ENCODE data around the gene TMEM266. TPM values are rescaled to one million over a fixed set of nuclear protein-coding genes. Genes with fewer than 3 reads are reported as not detected.

TMEM266 gene
- total RNA-seq, 1 experiment from 2014 or later: 0.13 TPM

DNA sequence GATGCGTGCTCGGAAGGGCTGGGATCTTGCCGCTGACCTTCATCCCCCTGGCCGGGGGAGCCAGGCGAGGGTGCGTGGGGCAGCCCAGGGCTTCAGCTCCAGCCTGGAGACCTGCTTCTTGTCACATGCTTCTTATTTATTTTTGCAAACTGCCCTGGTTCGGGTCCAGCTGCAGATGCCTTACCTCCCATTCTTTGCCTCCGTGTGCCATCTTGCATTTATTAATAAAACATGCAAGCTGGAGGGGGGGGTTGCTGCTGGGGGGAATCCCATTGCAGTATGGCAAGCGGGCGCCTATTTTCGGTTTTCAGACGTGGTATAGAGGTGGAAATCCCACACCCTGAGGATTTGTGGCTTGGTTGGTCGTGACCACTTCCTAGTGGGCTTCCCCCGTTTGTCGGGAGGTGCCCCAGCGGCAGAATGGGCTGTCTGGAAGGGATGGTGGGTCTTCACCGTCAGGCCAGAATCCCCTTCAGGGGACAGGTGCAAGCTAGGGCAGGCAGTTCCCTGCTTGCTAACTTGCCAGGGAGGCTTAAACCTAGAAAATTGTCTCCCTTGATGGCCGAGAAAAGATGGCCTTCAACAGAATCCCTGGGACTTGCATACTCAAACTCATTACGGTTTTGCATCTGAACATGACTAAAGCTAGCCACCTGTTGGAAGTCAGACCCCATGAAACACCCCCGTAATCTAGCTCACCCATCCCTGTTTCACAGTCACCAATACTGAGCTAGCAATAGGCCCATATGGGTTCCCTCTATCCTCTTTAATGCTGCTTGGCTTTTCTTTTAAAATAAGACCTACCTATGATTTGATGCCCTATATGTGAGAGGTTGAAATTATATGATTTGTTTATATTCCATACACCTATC is 569 bp downstream of the TMEM266 start:
- DNase-seq: no peak
- Histone ChIP-seq H3K9me3 (no peaks in the 10 kb centered on the region), H3K36me3 (no peaks in the 10 kb centered on the region), H3K27me3 (peaks cover 72% of the 10 kb centered on the region), H3K4me3 (peak overlapping the region; percentile 47)

DNA sequence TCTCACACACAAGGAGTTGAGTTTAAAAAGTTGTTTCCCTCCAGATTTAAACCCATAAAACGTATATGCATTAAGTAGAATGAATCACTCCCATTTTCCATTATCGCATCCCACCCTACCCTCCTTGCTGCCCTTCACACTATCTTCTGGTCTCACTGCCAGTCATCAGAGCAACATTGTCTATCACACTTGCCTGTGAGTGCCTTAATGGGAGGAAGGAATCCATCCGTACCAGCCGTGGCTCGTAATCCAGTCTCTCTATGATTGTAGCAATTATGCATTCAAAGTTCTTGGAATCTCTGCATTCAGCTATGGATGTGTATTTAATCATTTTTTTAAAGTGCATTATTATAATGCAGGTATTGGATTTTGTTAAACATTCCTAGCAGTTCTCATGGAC is 1.9 kb downstream of the TMEM266 start:
- Histone ChIP-seq H3K27me3 (peaks cover 73% of the 10 kb centered on the region), H3K9me3 (no peaks in the 10 kb centered on the region), H3K36me3 (no peaks in the 10 kb centered on the region), H3K4me3 (no peak overlapping the region)
- no peak for DNase-seq

- peaks cover 70% of the 10 kb centered on the region for H3K27me3 ChIP-seq
- no peak overlapping the region for H3K4me3 ChIP-seq
- DNase-seq: no peak
- H3K36me3 ChIP-seq: no peaks in the 10 kb centered on the region
- H3K9me3 ChIP-seq: no peaks in the 10 kb centered on the region
Observed at GRCh38 chr15:76062286-76062685, 2.5 kb downstream of the TMEM266 start.

DNA sequence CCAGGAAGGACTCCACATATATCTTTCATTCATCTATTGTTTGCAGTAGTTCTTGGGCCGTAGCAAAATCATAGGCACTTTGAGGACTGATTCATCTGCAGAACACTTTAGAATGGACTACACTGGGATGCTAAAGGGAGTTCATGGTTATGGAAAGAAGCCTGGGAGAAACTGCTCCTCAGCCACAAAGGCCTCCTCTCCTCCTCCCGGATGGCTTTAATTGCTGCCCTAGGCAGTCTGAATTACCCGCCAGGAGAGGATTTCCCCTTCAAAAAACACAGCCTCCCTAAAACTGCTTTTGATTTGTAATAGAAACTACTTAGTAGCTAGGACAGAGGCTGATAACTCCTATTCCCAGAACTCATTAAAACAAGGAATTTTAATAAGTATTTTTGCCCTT is 4.6 kb downstream of the TMEM266 start:
- Histone ChIP-seq H3K36me3 (no peaks in the 10 kb centered on the region), H3K4me3 (no peak overlapping the region), H3K27me3 (peaks cover 55% of the 10 kb centered on the region), H3K9me3 (no peaks in the 10 kb centered on the region)
- no peak for DNase-seq

DNA sequence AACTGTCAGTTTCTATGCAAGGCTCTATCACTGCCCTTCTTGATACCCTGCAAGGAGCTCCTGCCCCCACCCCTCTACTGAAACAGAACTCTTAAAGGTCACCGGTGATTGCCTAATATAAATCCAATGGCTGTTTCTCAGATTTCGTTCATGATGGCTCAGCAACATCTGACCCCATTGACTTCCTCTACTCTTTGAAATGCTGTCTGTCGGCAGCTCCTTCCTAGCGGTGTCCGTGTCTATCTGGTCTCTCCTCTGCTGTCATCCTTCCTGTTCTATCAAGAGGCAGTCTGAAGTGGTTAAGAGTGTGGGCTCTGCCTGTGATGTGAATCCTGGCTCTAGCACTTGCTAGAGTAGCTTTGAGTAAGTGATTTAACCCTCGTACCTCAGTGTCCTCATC is 5.5 kb downstream of the TMEM266 start:
- Histone ChIP-seq H3K4me3 (no peak overlapping the region), H3K27me3 (peaks cover 51% of the 10 kb centered on the region), H3K9me3 (no peaks in the 10 kb centered on the region), H3K36me3 (no peaks in the 10 kb centered on the region)
- no peak for DNase-seq

GRCh38 chr15:76065793-76066192 is 6.0 kb downstream of the TMEM266 start:
- Histone ChIP-seq H3K27me3 (peaks cover 46% of the 10 kb centered on the region), H3K4me3 (no peak overlapping the region), H3K9me3 (no peaks in the 10 kb centered on the region), H3K36me3 (no peaks in the 10 kb centered on the region)
- DNase-seq: no peak

DNA sequence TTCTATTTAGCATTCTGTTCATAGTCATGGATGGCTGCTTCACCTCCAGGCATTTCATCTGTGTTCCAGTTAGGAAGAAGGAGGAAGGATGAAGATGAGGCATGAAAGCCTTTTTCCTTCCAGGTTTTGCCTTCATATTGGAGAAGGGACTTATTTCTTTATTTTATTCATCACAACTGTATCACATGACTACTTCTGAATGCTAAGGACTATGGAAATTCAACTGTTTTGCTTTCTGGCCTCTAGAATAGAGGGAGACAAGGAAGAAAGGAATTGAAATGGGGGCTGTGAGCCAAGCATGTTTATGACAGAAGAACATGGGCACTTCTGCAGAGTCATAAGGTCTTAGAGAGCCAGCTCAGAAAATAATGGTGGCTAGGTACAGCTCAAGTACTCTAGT is 10.4 kb downstream of the TMEM266 start:
- Histone ChIP-seq H3K9me3 (no peaks in the 10 kb centered on the region), H3K27me3 (peaks cover 6% of the 10 kb centered on the region), H3K4me3 (no peak overlapping the region), H3K36me3 (no peaks in the 10 kb centered on the region)
- DNase-seq: no peak

GRCh38 chr15:76070921-76071635 is 11.3 kb downstream of the TMEM266 start:
- no peaks in the 10 kb centered on the region for H3K9me3 ChIP-seq
- H3K36me3 ChIP-seq: no peaks in the 10 kb centered on the region
- H3K27me3 ChIP-seq: no peaks in the 10 kb centered on the region; the same call in 1 of the 2 replicates
- no peak for DNase-seq
- H3K4me3 ChIP-seq: no peak overlapping the region

DNA sequence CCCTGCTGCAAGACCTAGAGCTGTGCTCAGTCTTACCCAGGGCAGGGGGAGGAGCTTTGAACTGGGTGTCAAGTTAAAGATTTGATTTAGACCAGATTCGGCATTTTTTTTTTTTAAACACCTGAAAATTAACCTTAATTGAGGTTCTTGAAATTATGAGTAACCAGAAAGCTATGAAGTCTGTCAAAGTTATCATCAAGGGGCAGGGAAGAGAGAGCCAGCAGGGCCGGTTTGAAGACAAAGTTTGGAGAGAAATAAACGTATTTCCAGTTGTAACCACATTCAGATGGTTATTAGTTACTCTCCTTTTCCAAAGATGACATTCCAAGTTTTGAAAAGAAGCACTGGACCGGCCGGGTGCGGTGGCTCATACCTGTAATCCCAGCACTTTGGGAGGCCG is 12.0 kb downstream of the TMEM266 start:
- H3K9me3 ChIP-seq: no peaks in the 10 kb centered on the region
- no peak for DNase-seq
- H3K27me3 ChIP-seq: no peaks in the 10 kb centered on the region

GRCh38 chr15:76073554-76073953 is 13.8 kb downstream of the TMEM266 start:
- Histone ChIP-seq H3K27me3 (no peaks in the 10 kb centered on the region), H3K9me3 (no peaks in the 10 kb centered on the region), H3K36me3 (no peaks in the 10 kb centered on the region), H3K4me3 (no peak overlapping the region)
- no peak for DNase-seq

More for the DNA sequence above, 12.0 kb downstream of the TMEM266 start:
- Histone ChIP-seq H3K36me3 (no peaks in the 10 kb centered on the region), H3K4me3 (no peak overlapping the region)

DNA sequence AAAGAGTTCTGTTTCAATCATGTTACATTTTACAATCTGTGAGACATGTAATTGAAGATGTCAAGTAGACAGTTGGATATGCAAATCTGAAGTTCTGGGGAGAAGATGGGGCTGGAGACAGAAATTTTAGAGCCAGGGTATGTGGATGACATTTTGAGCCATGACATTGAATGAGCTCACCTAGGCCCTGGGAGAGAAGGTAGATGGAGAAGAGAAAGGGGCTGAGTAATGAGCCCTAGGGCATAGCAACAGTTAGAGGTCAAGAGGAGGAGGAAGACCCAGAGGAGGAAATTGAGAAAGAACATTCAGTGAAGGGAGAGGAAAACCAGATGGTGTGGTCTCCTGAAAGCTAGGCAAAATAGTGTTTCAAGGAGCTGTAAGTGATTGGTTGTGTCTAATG is 15.3 kb downstream of the TMEM266 start:
- Histone ChIP-seq H3K9me3 (no peaks in the 10 kb centered on the region), H3K4me3 (no peak overlapping the region), H3K27me3 (no peaks in the 10 kb centered on the region), H3K36me3 (no peaks in the 10 kb centered on the region)
- DNase-seq: no peak

DNA sequence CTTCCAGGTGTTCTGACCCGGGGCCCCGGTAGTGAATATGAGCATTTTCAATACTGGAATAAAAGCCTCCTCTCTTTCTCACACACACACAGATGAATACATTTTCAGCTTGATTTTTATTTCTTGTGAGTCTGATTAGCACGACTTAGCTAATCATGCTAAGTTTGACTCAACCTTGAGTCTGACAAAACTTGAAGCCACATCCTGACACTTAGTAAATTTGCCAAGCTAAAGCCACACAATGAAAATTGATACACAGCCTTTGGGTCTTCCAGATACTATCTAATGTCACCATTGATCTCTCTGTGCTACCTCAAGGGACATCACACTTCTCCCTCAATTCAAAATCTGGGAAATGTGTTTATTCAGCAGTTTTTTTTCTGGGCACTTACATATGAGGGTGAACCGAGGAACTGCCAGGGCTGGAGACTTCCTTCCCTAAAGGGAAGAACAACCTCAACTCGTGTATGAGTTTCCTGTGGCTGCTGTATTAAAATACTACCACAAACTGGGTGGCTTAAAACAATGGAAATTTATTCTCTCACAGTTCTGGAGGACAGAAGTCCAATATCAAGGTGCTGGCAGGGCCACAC is 18.6 kb downstream of the TMEM266 start:
- no peak overlapping the region for H3K4me3 ChIP-seq
- no peak for DNase-seq
- H3K9me3 ChIP-seq: no peaks in the 10 kb centered on the region
- H3K36me3 ChIP-seq: no peaks in the 10 kb centered on the region
- no peaks in the 10 kb centered on the region for H3K27me3 ChIP-seq

- DNase-seq: no peak
- H3K36me3 ChIP-seq: no peaks in the 10 kb centered on the region
- H3K9me3 ChIP-seq: no peaks in the 10 kb centered on the region
- H3K4me3 ChIP-seq: no peak overlapping the region
- peaks cover 5% of the 10 kb centered on the region; the same call in 1 of the 2 replicates for H3K27me3 ChIP-seq
Observed at GRCh38 chr15:76084256-76084655, 24.5 kb downstream of the TMEM266 start.

DNA sequence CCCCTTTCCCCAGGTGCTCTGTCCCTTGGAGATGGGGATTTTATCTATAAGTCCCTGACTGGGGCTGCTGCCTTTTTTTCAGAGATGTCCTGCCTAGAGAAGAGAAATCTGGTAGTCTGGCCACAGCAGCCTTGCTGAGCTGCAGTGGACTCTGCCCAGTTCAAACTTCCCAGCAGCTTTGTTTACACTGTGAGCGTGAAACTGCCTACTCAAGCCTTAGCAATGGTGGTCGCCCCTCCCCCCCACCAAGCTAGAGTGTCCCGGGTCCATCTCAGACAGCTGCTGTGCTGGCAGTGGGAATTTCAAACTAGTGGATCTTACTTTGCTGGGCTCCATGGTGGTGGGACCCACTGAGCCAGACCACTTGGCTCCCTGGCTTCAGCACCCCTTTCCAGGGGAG is 38.9 kb downstream of the TMEM266 start:
- Histone ChIP-seq H3K36me3 (no peaks in the 10 kb centered on the region), H3K27me3 (peaks cover 44% of the 10 kb centered on the region), H3K4me3 (no peak overlapping the region), H3K9me3 (peaks cover 13% of the 10 kb centered on the region)
- no peak for DNase-seq

GRCh38 chr15:76099388-76099787 is 39.6 kb downstream of the TMEM266 start:
- Histone ChIP-seq H3K9me3 (peaks cover 11% of the 10 kb centered on the region), H3K4me3 (no peak overlapping the region), H3K36me3 (no peaks in the 10 kb centered on the region), H3K27me3 (peaks cover 44% of the 10 kb centered on the region)
- no peak for DNase-seq

DNA sequence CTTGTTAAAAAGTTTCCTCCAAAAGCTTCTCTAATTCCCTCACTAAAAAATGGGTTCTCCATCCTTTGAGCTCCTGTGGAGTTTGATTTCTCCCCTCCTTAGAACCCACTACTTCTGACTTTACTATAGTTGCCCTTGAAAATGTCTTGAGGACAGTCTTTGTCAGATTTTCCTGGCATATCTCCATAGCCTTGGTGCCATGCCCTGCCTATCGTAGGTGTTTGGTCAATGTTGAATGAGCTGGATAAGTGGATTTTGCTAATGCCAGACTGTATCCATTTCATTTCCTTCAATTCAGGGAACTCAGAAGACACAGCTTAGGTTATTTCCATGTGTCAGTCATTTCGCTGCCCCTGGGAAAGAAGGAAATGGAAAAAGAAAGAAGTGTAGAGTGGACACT is 40.6 kb downstream of the TMEM266 start:
- DNase-seq: no peak
- H3K4me3 ChIP-seq: no peak overlapping the region
- no peaks in the 10 kb centered on the region for H3K36me3 ChIP-seq
- H3K9me3 ChIP-seq: peaks cover 8% of the 10 kb centered on the region
- H3K27me3 ChIP-seq: peaks cover 37% of the 10 kb centered on the region

DNA sequence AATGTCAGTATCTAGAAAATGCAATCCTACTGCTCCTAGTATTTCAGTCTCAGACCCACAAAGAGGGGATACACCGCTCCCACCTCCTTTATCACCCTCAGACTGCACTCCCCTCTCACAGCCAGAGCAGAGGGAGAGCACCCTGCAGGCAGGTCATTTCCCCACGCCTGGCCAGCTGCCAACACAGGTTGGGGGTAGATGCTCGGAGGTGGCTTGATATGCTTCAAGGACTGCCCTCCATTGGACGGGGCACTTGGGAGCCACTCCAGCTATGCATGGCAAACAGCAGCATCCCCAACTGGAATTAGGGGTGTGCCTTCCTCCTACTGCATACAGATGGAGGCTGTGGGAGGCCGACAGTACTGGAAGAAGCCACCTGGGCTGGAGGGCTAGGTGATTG is 41.9 kb downstream of the TMEM266 start:
- DNase-seq: no peak
- Histone ChIP-seq H3K36me3 (no peaks in the 10 kb centered on the region), H3K4me3 (no peak overlapping the region), H3K9me3 (peaks cover 8% of the 10 kb centered on the region), H3K27me3 (peaks cover 25% of the 10 kb centered on the region)
